HepG2 (cell line): ENCODE measurements around the gene CYP46A1. TPM values are rescaled to one million over a fixed set of nuclear protein-coding genes. Genes with fewer than 3 reads are reported as not detected.

ENCODE experiments used
- BHLHE40 ChIP-seq: IDR thresholded peaks from 2 replicates; pipeline ENCODE4 v1.6.1; 2011; ENCODE audit warnings: low read length, improper control_type of control experiment
- BRD4 ChIP-seq: sonication (generic); formaldehyde crosslinking; IDR thresholded peaks from 2 replicates; pipeline ENCODE4 v1.4.0; 2020; ENCODE audit warnings: missing genetic modification reagents
- ETV6 ChIP-seq: sonication (generic); formaldehyde crosslinking; conservative IDR thresholded peaks from 2 replicates; pipeline ENCODE4 v1.4.0; 2020; ENCODE audit warnings: missing genetic modification reagents
- NR2F2 ChIP-seq: IDR thresholded peaks from 2 replicates; pipeline ENCODE4 v1.6.1; 2012; ENCODE audit warnings: low read depth, inconsistent platforms, borderline replicate concordance
- PLRG1 ChIP-seq: fragments of 450-650 bp; conservative IDR thresholded peaks from 2 replicates; pipeline ENCODE4 v1.6.1; 2016
- POLR2AphosphoS2 ChIP-seq: IDR thresholded peaks from 2 replicates; pipeline ENCODE4 v1.6.1; 2011; ENCODE audit warnings: low read depth, low read length, improper control_type of control experiment
- SIN3B ChIP-seq: fragments of 150-350 bp; IDR thresholded peaks from 2 replicates; pipeline ENCODE4 v1.6.1; 2014; ENCODE audit warnings: low read length
- SP2 ChIP-seq: sonication (generic); formaldehyde crosslinking; IDR thresholded peaks from 2 replicates; pipeline ENCODE4 v1.5.1; 2020; ENCODE audit warnings: mild to moderate bottlenecking, missing genetic modification reagents
- SP5 ChIP-seq: IDR thresholded peaks from 2 replicates; pipeline ENCODE4 v1.6.1; 2016; ENCODE audit warnings: low read depth, borderline replicate concordance
- SRSF4 ChIP-seq: fragments of 200-400 bp; formaldehyde crosslinking; IDR thresholded peaks from one replicate; pipeline ENCODE4 v1.6.1; 2018; ENCODE audit warnings: mild to moderate bottlenecking, low read depth, low read length, moderate library complexity; ENCODE audit not compliant: poor library complexity, severe bottlenecking
- SUZ12 ChIP-seq: fragments of 150-350 bp; IDR thresholded peaks from 2 replicates; pipeline ENCODE4 v1.6.1; 2014; ENCODE audit warnings: low read depth, low read length
- THYN1 ChIP-seq: sonication (generic); formaldehyde crosslinking; IDR thresholded peaks from 2 replicates; pipeline ENCODE4 v1.8.1; 2023; ENCODE audit warnings: low read depth, mild to moderate bottlenecking, moderate library complexity, missing genetic modification reagents, borderline replicate concordance
- YEATS4 ChIP-seq: sonication (generic); formaldehyde crosslinking; IDR thresholded peaks from 2 replicates; pipeline ENCODE4 v1.4.0; 2020; ENCODE audit warnings: missing genetic modification reagents, borderline replicate concordance
- ZNF484 ChIP-seq: sonication (generic); formaldehyde crosslinking; IDR thresholded peaks from 2 replicates; pipeline ENCODE4 v1.5.1; 2020; ENCODE audit warnings: mild to moderate bottlenecking, low read depth, missing genetic modification reagents, borderline replicate concordance
- ZNF672 ChIP-seq: sonication (generic); formaldehyde crosslinking; IDR thresholded peaks from 2 replicates; pipeline ENCODE4 v1.8.1; 2022; ENCODE audit warnings: missing genetic modification reagents
- ZNF724P ChIP-seq: sonication (generic); formaldehyde crosslinking; IDR thresholded peaks from 2 replicates; pipeline ENCODE4 v1.8.0; 2022; ENCODE audit warnings: missing genetic modification reagents, borderline replicate concordance
- ZNF746 ChIP-seq: sonication (generic); formaldehyde crosslinking; IDR thresholded peaks from 2 replicates; pipeline ENCODE4 v1.8.0; 2022; ENCODE audit warnings: mild to moderate bottlenecking, missing genetic modification reagents
- ZNF780A ChIP-seq: sonication (generic); formaldehyde crosslinking; IDR thresholded peaks from 2 replicates; pipeline ENCODE4 v1.8.0; 2022; ENCODE audit warnings: mild to moderate bottlenecking, missing genetic modification reagents, moderate library complexity
- polyA plus RNA-seq, 8 experiments: library from polyadenylated mRNA; depleted of rRNA in 3 of 8; stranded (reverse) in 7 of 8; unstranded in 1 of 8; fragments of >200 nt; fragmentation: Illumina TruSeq in 4 of 8; extraction: Trizol in 4 of 8; gene quantifications; 2 replicates each; pipeline versions ENCODE4 v1.2.1 to v1.2.3, GENCODE V29; 2011 to 2016; ENCODE audit warnings: low read depth in 4 of 8, missing spikeins in 1 of 8, mixed read lengths in 1 of 8; ENCODE audit not compliant: insufficient read depth in 1 of 8
- total RNA-seq, 5 experiments: library from RNA; depleted of rRNA; stranded (reverse); fragments of >200 nt; fragmentation: Illumina TruSeq; extraction: Trizol; gene quantifications; 2 replicates each; pipeline ENCODE4 v1.2.3, GENCODE V29; 2016; ENCODE audit warnings: low read depth in 1 of 5
- TF ChIP-seq, protein P1 (sequence below): sonication (generic); formaldehyde crosslinking; IDR thresholded peaks from 2 replicates; pipeline ENCODE4 v1.8.0; 2022; ENCODE audit warnings: mild to moderate bottlenecking, missing genetic modification reagents
- TF ChIP-seq, protein P2 (sequence below): sonication (generic); formaldehyde crosslinking; IDR thresholded peaks from 2 replicates; pipeline ENCODE4 v1.8.1; 2022; ENCODE audit warnings: low read depth, mild to moderate bottlenecking, missing genetic modification reagents
- TF ChIP-seq, protein P3 (sequence below): sonication (generic); formaldehyde crosslinking; IDR thresholded peaks from 2 replicates; pipeline ENCODE4 v1.4.0; 2020; ENCODE audit warnings: missing genetic modification reagents

The CYP46A1 gene
- total and polyA plus RNA-seq, 2 of the 13 experiments (the other 11 are each of a cell fraction or from before 2014, with no cell fraction given): not detected

DNA sequence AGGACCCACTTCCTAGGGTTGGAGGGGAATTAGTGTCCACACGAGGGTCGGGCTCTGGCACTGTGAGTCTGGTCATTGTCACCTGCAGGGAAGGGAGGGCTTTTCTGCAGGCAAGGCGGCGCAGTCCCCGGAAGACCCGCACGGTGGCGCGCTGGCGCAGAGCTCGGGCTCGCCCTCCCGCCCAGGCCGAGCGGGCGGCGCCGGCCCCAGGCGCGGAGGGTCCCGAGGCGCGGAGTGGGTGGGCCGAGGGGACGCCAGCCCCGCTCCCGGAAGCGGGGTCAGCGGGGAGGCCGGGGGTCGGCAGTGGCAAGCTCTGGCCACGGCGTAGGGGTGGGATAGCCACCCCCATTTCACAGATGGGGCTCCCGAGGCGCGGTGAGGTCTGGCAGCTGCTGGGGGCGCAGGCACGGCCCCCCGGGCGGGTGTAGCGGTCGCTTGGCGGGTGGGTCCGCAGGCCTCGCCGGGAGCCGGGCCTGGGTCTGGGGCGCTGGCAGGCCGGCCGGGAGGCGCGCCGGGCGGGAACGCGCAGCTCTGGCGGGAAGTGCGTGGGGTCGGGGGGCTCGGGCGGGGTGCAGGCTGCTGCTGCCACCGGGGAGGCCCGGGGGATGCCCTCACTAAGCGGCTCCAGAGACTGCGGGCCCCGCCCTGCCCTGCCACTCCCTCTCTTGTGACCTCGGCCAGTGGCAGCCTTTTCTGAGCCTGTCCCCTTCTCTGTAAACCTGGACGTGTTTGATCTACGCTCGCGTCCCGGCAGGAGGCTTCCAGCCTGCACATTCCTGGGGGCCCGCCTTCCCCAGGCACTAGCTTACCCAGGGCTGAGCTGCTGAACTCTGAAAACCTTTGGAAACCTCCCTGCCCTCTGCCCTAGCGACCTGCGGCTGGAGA lies 46.1 kb downstream of the CYP46A1 start (continued):
- TF ChIP-seq SP2 (CRISPR knock-in tag) (no peak), ETV6 (CRISPR knock-in tag) (no peak), PLRG1 (no peak), ZNF724P (CRISPR knock-in tag) (no peak; the same call in 1 of the 2 replicates), SIN3B (no peak), BHLHE40 (0 out of 2 replicates have a peak, but pooled peaks have one; percentile 26), ZNF780A (CRISPR knock-in tag) (no peak), ZNF746 (CRISPR knock-in tag) (0 out of 2 replicates have a peak, but pooled peaks have one; percentile 16), ZNF484 (no peak), ZNF672 (CRISPR knock-in tag) (no peak), YEATS4 (peak; percentile 43; the same call in 1 of the 2 replicates), SUZ12 (no peak), BRD4 (CRISPR knock-in tag) (no peak; the same call in 1 of the 2 replicates), NR2F2 (peak; percentile 72; the same call in 1 of the 2 replicates), THYN1 (CRISPR knock-in tag) (no peak), POLR2AphosphoS2 (no peak), SP5 (CRISPR knock-in tag) (peak; percentile 88), SRSF4 (no peak)
- TF ChIP-seq, protein P1, sequence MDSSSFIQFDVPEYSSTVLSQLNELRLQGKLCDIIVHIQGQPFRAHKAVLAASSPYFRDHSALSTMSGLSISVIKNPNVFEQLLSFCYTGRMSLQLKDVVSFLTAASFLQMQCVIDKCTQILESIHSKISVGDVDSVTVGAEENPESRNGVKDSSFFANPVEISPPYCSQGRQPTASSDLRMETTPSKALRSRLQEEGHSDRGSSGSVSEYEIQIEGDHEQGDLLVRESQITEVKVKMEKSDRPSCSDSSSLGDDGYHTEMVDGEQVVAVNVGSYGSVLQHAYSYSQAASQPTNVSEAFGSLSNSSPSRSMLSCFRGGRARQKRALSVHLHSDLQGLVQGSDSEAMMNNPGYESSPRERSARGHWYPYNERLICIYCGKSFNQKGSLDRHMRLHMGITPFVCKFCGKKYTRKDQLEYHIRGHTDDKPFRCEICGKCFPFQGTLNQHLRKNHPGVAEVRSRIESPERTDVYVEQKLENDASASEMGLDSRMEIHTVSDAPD (CRISPR knock-in tag): no peak
- TF ChIP-seq, protein P2, sequence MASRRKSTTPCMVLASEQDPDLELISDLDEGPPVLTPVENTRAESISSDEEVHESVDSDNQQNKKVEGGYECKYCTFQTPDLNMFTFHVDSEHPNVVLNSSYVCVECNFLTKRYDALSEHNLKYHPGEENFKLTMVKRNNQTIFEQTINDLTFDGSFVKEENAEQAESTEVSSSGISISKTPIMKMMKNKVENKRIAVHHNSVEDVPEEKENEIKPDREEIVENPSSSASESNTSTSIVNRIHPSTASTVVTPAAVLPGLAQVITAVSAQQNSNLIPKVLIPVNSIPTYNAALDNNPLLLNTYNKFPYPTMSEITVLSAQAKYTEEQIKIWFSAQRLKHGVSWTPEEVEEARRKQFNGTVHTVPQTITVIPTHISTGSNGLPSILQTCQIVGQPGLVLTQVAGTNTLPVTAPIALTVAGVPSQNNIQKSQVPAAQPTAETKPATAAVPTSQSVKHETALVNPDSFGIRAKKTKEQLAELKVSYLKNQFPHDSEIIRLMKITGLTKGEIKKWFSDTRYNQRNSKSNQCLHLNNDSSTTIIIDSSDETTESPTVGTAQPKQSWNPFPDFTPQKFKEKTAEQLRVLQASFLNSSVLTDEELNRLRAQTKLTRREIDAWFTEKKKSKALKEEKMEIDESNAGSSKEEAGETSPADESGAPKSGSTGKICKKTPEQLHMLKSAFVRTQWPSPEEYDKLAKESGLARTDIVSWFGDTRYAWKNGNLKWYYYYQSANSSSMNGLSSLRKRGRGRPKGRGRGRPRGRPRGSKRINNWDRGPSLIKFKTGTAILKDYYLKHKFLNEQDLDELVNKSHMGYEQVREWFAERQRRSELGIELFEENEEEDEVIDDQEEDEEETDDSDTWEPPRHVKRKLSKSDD (CRISPR knock-in tag): no peak
- TF ChIP-seq, protein P3, sequence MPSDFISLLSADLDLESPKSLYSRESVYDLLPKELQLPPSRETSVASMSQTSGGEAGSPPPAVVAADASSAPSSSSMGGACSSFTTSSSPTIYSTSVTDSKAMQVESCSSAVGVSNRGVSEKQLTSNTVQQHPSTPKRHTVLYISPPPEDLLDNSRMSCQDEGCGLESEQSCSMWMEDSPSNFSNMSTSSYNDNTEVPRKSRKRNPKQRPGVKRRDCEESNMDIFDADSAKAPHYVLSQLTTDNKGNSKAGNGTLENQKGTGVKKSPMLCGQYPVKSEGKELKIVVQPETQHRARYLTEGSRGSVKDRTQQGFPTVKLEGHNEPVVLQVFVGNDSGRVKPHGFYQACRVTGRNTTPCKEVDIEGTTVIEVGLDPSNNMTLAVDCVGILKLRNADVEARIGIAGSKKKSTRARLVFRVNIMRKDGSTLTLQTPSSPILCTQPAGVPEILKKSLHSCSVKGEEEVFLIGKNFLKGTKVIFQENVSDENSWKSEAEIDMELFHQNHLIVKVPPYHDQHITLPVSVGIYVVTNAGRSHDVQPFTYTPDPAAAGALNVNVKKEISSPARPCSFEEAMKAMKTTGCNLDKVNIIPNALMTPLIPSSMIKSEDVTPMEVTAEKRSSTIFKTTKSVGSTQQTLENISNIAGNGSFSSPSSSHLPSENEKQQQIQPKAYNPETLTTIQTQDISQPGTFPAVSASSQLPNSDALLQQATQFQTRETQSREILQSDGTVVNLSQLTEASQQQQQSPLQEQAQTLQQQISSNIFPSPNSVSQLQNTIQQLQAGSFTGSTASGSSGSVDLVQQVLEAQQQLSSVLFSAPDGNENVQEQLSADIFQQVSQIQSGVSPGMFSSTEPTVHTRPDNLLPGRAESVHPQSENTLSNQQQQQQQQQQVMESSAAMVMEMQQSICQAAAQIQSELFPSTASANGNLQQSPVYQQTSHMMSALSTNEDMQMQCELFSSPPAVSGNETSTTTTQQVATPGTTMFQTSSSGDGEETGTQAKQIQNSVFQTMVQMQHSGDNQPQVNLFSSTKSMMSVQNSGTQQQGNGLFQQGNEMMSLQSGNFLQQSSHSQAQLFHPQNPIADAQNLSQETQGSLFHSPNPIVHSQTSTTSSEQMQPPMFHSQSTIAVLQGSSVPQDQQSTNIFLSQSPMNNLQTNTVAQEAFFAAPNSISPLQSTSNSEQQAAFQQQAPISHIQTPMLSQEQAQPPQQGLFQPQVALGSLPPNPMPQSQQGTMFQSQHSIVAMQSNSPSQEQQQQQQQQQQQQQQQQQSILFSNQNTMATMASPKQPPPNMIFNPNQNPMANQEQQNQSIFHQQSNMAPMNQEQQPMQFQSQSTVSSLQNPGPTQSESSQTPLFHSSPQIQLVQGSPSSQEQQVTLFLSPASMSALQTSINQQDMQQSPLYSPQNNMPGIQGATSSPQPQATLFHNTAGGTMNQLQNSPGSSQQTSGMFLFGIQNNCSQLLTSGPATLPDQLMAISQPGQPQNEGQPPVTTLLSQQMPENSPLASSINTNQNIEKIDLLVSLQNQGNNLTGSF: no peak
